Activated naive CD4-positive, alpha-beta T cell treated with anti-CD3 and anti-CD28 coated beads, Interleukin-2, amount 10 ng/mL, durations not matched to agents 5 hours and 36 hours (primary cell): ENCODE data around the gene APOA1. TPM values are rescaled to one million over a fixed set of nuclear protein-coding genes. Genes with fewer than 3 reads are reported as not detected.

Source experiments
- total RNA-seq, 2 experiments: library from RNA; stranded (reverse); gene quantifications; one replicate each; pipeline ENCODE4 v1.2.3, GENCODE V29; 2021

The APOA1 gene
- total RNA-seq: under 1 TPM in 1 of 2 experiments, not detected in 1; 0.26 TPM

GRCh38 chr11:116837231-116838091 lies at the start of gene APOA1:
APOA1 (minus strand) TSS chr11:116837622; CDS start chr11:116837387, 235 bp downstream.

DNA sequence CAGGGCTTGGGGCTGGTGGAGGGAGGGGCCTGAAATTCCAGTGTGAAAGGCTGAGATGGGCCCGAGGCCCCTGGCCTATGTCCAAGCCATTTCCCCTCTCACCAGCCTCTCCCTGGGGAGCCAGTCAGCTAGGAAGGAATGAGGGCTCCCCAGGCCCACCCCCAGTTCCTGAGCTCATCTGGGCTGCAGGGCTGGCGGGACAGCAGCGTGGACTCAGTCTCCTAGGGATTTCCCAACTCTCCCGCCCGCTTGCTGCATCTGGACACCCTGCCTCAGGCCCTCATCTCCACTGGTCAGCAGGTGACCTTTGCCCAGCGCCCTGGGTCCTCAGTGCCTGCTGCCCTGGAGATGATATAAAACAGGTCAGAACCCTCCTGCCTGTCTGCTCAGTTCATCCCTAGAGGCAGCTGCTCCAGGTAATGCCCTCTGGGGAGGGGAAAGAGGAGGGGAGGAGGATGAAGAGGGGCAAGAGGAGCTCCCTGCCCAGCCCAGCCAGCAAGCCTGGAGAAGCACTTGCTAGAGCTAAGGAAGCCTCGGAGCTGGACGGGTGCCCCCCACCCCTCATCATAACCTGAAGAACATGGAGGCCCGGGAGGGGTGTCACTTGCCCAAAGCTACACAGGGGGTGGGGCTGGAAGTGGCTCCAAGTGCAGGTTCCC lies 7.8 kb downstream of the APOA1 start, which contains the start of gene APOC3:
TSS of gene APOC3 (plus strand) at position 383 of the 659 bp plus-strand sequence. CDS start 676 bp downstream, outside the sequence.

GRCh38 chr11:116823031-116823843 lies 14.2 kb downstream of the APOA1 start, which contains the start of gene APOA4:
APOA4 (minus strand) TSS chr11:116823304; CDS start chr11:116823191, 113 bp downstream.

GRCh38 chr11:116791813-116792143 lies 45.6 kb downstream of the APOA1 start, which contains the start of gene APOA5:
APOA5 (minus strand) TSS chr11:116791879; CDS start chr11:116791860, 19 bp downstream.

DNA sequence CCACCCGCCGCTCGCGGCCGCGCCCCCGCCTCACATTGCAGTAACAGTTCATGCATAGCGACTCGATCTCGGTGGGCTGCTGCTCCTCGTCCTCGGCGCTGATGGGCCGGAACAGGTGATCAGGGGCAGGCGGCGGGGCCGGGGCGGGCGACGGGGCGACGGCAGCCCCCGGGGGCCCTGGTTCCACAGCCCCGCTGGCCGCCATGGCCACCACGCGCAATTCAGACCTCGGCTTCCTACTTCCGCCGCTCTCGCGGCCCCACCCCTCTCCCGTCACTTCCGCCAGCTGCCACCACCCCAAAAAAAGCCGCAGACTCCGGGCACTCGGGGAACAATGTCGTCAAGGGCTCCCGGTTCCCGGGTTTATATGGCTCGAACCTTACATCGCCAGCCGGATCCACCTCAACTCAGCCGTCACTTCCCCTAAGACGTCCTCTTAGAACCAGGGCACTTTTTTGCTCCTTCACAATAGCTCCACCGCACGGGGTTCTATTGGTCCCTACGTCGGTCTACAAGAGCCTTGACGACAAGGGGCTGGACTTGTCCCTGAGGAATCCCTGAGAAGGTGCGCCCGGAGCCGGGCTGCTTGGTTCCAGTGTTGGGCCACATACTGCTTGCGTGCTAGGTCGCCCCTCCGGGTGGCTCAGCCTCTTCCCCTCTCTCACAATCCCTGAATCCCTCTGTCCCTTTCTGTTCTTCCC lies 49.5 kb downstream of the APOA1 start, which contains the start of gene ZPR1:
TSS of gene ZPR1 (minus strand) at position 238 of the 701 bp plus-strand sequence. CDS start at position 205, 33 bp downstream.

Other genes with a start within 250 kb of the APOA1 start
- gene BUD13, start 64.6 kb downstream of the APOA1 start, total RNA-seq: 10 to 100 TPM; 30.5 to 31.3 TPM
- gene ZPR1, start 49.6 kb downstream of the APOA1 start, total RNA-seq: 10 to 100 TPM; 53.2 to 54.3 TPM
- not detected for gene APOA5, start 45.7 kb downstream of the APOA1 start, total RNA-seq
- not detected for gene APOA4, start 14.3 kb downstream of the APOA1 start, total RNA-seq
- not detected for gene APOC3, start 7.7 kb downstream of the APOA1 start, total RNA-seq